ENCODE measurements around the gene RPP38. TPM values are rescaled to one million over a fixed set of nuclear protein-coding genes. Genes with fewer than 3 reads are reported as not detected.

The RPP38 gene
- total and polyA plus RNA-seq, 2 of the 13 experiments (the other 11 are each of a cell fraction or from before 2014, with no cell fraction given): 11.7 to 16.4 TPM

DNA sequence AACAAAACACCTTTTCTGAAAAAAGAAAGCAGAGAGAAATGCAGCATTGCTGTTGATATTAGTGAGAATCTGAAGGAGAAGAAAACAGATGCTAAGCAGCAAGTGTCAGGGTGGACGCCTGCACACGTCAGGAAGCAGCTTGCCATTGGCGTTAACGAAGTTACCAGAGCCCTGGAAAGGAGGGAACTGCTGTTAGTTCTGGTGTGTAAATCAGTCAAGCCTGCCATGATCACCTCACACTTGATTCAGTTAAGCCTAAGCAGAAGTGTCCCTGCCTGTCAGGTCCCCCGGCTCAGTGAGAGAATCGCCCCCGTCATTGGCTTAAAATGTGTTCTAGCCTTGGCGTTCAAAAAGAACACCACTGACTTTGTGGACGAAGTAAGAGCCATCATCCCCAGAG lies 6.4 kb downstream of the RPP38 start:
- CTCF ChIA-PET (ENCODE audit: low intra/inter-chr PET ratio, low total read pairs): no interaction called here
- no peak for DNase-seq (ENCODE audit: low spot score)
- H3K9me3 ChIP-seq (ENCODE audit: low read length): no peaks in the 10 kb centered on the region
- intact Hi-C loops (cut with micrococcal nuclease; ENCODE audit: unreplicated experiment) (loop anchor here (10.0 kb wide), 1 partner anchor 61 kb away; the partner anchor contains the start of gene NMT2), in situ Hi-C loops (cut with HindIII; ENCODE audit: extremely low pct_ligation_motif_present, low pct_unique_long_range_greater_than_20kb) (loop anchor here (10.0 kb wide), 2 partner anchors 109 to 139 kb away; no protein-coding TSS in a partner anchor)
- ATAC-seq: no peak
- H3K9ac ChIP-seq (ENCODE audit: insufficient read depth, low read depth, low read length): no peak overlapping the region
- POLR2A ChIA-PET: no interaction called here
- no peak for FAIRE-seq
- H3K4me3 ChIP-seq (replicated peaks in 1 of 3; ENCODE audit: insufficient read depth in 1 of 3, low read depth in 2 of 3, low read length in 3 of 3): no peak overlapping the region
- H2AFZ ChIP-seq (ENCODE audit: low read length): no peak overlapping the region
- H3K27ac ChIP-seq (ENCODE audit: extremely low read length, insufficient read depth, low read length): no peak overlapping the region
- no TSS peak for BruUV-seq (replicated peaks)
- no peak for TF ChIP-seq BORCS8-MEF2B (CRISPR knock-in tag; IDR thresholded peaks at IDR 0.05)
- TF ChIP-seq AGO2 (optimal IDR thresholded peaks at IDR 0.05; ENCODE audit: low read depth, low read length): peak; percentile 14
- WGBS (ENCODE audit: low lambda C conversion rate): 98% methylated on average over 9 of the region's 9 CpGs
- no peaks in the 10 kb centered on the region for H3K27me3 ChIP-seq (ENCODE audit: control insufficient read depth in 1 of 2, insufficient read depth in 2 of 2, low read length in 2 of 2)
- H4K20me1 ChIP-seq (ENCODE audit: insufficient read depth, low read length): no peaks in the 10 kb centered on the region
- H3K4me2 ChIP-seq (ENCODE audit: low read depth, low read length): no peak overlapping the region
- peaks cover 11 to 32% of the 10 kb centered on the region in 2 experiments; a peak in 4 of 5 replicates for H3K36me3 ChIP-seq (replicated peaks in 1 of 2; ENCODE audit: control insufficient read depth in 1 of 2, insufficient read depth in 2 of 2, low read length in 2 of 2)
- peaks cover 22% of the 10 kb centered on the region for H3K79me2 ChIP-seq (ENCODE audit: insufficient read depth, low read length)
- H3K4me1 ChIP-seq (ENCODE audit: insufficient read depth, low read length): peaks cover 26% of the 10 kb centered on the region

DNA sequence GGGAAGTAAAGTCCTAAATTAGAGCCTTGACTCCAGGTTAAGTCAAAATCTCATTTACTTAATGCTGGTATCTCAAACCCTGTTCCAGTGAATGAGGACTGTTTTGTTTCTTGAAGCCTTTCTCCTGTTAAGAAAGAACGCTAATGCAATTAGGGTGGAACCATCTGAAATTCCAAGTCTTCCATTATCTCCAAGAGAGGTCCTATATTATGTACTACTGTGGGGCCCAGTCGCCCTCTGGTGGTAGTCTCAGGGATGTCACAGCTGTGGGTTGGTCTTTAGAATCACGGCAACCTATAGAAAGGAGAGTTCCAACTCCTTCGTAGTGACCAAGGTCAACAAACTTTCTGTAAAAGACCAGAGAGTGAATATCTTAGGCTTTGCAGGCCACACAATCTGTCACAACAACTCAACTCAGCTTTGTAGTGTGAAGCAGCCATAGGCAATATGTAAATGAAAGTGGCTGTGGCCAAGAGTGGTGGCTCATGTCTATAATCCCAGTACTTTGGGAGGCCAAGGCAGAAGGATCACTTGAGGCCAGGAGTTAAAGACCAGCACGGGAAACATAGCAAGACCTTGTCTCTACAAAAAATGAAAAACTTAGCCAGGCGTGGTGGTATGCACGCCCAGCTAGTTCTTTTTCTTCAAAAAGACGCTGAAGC lies 9.3 kb downstream of the RPP38 start:
- Histone ChIP-seq H3K27ac (ENCODE audit: extremely low read length, insufficient read depth, low read length) (no peak overlapping the region), H4K20me1 (ENCODE audit: insufficient read depth, low read length) (no peaks in the 10 kb centered on the region), H2AFZ (ENCODE audit: low read length) (no peak overlapping the region), H3K4me1 (ENCODE audit: insufficient read depth, low read length) (peaks cover 20% of the 10 kb centered on the region), H3K79me2 (ENCODE audit: insufficient read depth, low read length) (peaks cover 2% of the 10 kb centered on the region), H3K4me2 (ENCODE audit: low read depth, low read length) (no peak overlapping the region), H3K4me3 (replicated peaks in 1 of 3; ENCODE audit: insufficient read depth in 1 of 3, low read depth in 2 of 3, low read length in 3 of 3) (no peak overlapping the region), H3K9ac (ENCODE audit: insufficient read depth, low read depth, low read length) (no peak overlapping the region), H3K27me3 (ENCODE audit: control insufficient read depth in 1 of 2, insufficient read depth in 2 of 2, low read length in 2 of 2) (no peaks in the 10 kb centered on the region), H3K9me3 (ENCODE audit: low read length) (no peaks in the 10 kb centered on the region), H3K36me3 (replicated peaks in 1 of 2; ENCODE audit: control insufficient read depth in 1 of 2, insufficient read depth in 2 of 2, low read length in 2 of 2) (peaks cover 11 to 40% of the 10 kb centered on the region in 2 experiments; a peak in 4 of 5 replicates)
- peak; percentile 90 for ATAC-seq
- FAIRE-seq: peak; percentile 68
- intact Hi-C loops (cut with micrococcal nuclease; ENCODE audit: unreplicated experiment): loop anchor here (1.0 to 10.0 kb wide), 3 partner anchors 58 to 154 kb away; partner anchors contain the start of genes DCLRE1C and NMT2
- 67% methylated on average over 8 of the region's 8 CpGs for WGBS (ENCODE audit: low lambda C conversion rate)
- BruUV-seq (replicated peaks): no TSS peak
- in situ Hi-C loops (cut with HindIII; ENCODE audit: extremely low pct_ligation_motif_present, low pct_unique_long_range_greater_than_20kb): loop anchor here (10.0 kb wide), 2 partner anchors 112 to 142 kb away; no protein-coding TSS in a partner anchor
- CTCF ChIA-PET (ENCODE audit: low intra/inter-chr PET ratio, low total read pairs): interaction anchor here (0.6 kb wide), 1 partner anchor 115 kb away, joined by 3 read pairs; no protein-coding TSS in a partner anchor
- peak; percentile 66 for DNase-seq (ENCODE audit: low spot score)
- POLR2A ChIA-PET: interaction anchor here (1.4 kb wide), 1 partner anchor 9 kb away, joined by 10 read pairs; the partner anchor contains the start of gene RPP38
- TF ChIP-seq DMAP1 (CRISPR knock-in tag; IDR thresholded peaks at IDR 0.05) (no peak), CEBPG (CRISPR knock-in tag; IDR thresholded peaks at IDR 0.05) (0 out of 2 replicates have a peak, but pooled peaks have one; percentile 4), ZNF484 (CRISPR knock-in tag; IDR thresholded peaks at IDR 0.05; ENCODE audit: borderline replicate concordance, low read depth) (no peak), ZNF530 (CRISPR knock-in tag; IDR thresholded peaks at IDR 0.05; ENCODE audit: low read depth) (no peak), STAG1 (CRISPR knock-in tag; IDR thresholded peaks at IDR 0.05) (peak; percentile 87), FOXK1 (CRISPR knock-in tag; IDR thresholded peaks at IDR 0.05; ENCODE audit: borderline replicate concordance, low read depth) (0 out of 2 replicates have a peak, but pooled peaks have one; percentile 17), SNAI1 (CRISPR knock-in tag; IDR thresholded peaks at IDR 0.05; ENCODE audit: borderline replicate concordance) (no peak), SMYD3 (CRISPR knock-in tag; IDR thresholded peaks at IDR 0.05) (no peak)
- TF ChIP-seq, protein P1, sequence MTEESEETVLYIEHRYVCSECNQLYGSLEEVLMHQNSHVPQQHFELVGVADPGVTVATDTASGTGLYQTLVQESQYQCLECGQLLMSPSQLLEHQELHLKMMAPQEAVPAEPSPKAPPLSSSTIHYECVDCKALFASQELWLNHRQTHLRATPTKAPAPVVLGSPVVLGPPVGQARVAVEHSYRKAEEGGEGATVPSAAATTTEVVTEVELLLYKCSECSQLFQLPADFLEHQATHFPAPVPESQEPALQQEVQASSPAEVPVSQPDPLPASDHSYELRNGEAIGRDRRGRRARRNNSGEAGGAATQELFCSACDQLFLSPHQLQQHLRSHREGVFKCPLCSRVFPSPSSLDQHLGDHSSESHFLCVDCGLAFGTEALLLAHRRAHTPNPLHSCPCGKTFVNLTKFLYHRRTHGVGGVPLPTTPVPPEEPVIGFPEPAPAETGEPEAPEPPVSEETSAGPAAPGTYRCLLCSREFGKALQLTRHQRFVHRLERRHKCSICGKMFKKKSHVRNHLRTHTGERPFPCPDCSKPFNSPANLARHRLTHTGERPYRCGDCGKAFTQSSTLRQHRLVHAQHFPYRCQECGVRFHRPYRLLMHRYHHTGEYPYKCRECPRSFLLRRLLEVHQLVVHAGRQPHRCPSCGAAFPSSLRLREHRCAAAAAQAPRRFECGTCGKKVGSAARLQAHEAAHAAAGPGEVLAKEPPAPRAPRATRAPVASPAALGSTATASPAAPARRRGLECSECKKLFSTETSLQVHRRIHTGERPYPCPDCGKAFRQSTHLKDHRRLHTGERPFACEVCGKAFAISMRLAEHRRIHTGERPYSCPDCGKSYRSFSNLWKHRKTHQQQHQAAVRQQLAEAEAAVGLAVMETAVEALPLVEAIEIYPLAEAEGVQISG (CRISPR knock-in tag; IDR thresholded peaks at IDR 0.05): 0 out of 2 replicates have a peak, but pooled peaks have one; percentile 21
- TF ChIP-seq, protein P2, sequence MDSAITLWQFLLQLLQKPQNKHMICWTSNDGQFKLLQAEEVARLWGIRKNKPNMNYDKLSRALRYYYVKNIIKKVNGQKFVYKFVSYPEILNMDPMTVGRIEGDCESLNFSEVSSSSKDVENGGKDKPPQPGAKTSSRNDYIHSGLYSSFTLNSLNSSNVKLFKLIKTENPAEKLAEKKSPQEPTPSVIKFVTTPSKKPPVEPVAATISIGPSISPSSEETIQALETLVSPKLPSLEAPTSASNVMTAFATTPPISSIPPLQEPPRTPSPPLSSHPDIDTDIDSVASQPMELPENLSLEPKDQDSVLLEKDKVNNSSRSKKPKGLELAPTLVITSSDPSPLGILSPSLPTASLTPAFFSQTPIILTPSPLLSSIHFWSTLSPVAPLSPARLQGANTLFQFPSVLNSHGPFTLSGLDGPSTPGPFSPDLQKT (CRISPR knock-in tag; IDR thresholded peaks at IDR 0.05; ENCODE audit: borderline replicate concordance): no peak
